CD14-positive monocyte (primary cell): ENCODE data around the gene RBMS1. TPM values are rescaled to one million over a fixed set of nuclear protein-coding genes. Genes with fewer than 3 reads are reported as not detected.
A peak's percentile ranks its signal among the peaks of the same experiment; 100 is the strongest.

Experiments
- DNase-seq, 3 donors: peaks; one replicate each; pipeline ENCODE4 v3.0.0-alpha.2; 2011 to 2022
- H2AFZ ChIP-seq: 2 replicates; pipeline ENCODE4 v1.6.0; 2012; ENCODE audit warnings: mild to moderate bottlenecking, low read depth, low read length, inconsistent platforms; ENCODE audit not compliant: insufficient read depth, poor library complexity, severe bottlenecking
- H3K27ac ChIP-seq, 2 donors: 1 replicate in 1 of 2; 2 replicates in 1 of 2; pipeline ENCODE4 v1.5.1; 2012 to 2013; ENCODE audit warnings: low read length in 2 of 2, control low read depth in 1 of 2, inconsistent platforms in 1 of 2, low read depth in 1 of 2, mild to moderate bottlenecking in 1 of 2
- H3K27me3 ChIP-seq, 2 donors: one replicate each; pipeline versions ENCODE4 v1.6.0 to v1.6.1; 2011 to 2013; ENCODE audit warnings: low read length in 2 of 2; ENCODE audit not compliant: control insufficient read depth in 2 of 2, insufficient read depth in 2 of 2
- H3K36me3 ChIP-seq, 2 donors: replicated peaks in 1 of 2; 1 replicate in 1 of 2; 2 replicates in 1 of 2; pipeline versions ENCODE4 v1.5.1 to v1.6.1; 2012 to 2013; ENCODE audit warnings: low read length in 2 of 2, control low read depth in 1 of 2, inconsistent platforms in 1 of 2, mild to moderate bottlenecking in 1 of 2; ENCODE audit not compliant: insufficient read depth in 2 of 2, control insufficient read depth in 1 of 2
- H3K4me1 ChIP-seq, 2 donors: 1 replicate in 1 of 2; 2 replicates in 1 of 2; pipeline versions ENCODE4 v1.5.1 to v1.6.1; 2012 to 2013; ENCODE audit warnings: low read length in 2 of 2, control low read depth in 1 of 2, inconsistent platforms in 1 of 2, mild to moderate bottlenecking in 1 of 2, moderate library complexity in 1 of 2; ENCODE audit not compliant: insufficient read depth in 2 of 2, control insufficient read depth in 1 of 2
- H3K4me2 ChIP-seq: replicated peaks from 2 replicates; pipeline ENCODE3; 2012; ENCODE audit warnings: low read length, moderate library complexity, mild to moderate bottlenecking; ENCODE audit not compliant: poor library complexity, severe bottlenecking; ENCODE audit errors: extremely low read depth
- H3K4me3 ChIP-seq, 3 experiments: fragments of 200-600 bp in 1 of 3; sonication (generic) in 1 of 3; replicated peaks in 1 of 3; 1 replicate in 2 of 3; 2 replicates in 1 of 3; pipeline ENCODE4 v1.5.1; 2011 to 2013; ENCODE audit warnings: low read length in 3 of 3, mild to moderate bottlenecking in 3 of 3, control low read depth in 2 of 3, low read depth in 2 of 3, inconsistent platforms in 1 of 3, moderate library complexity in 1 of 3
- H3K79me2 ChIP-seq: 2 replicates; pipeline ENCODE4 v1.6.0; 2012; ENCODE audit warnings: mild to moderate bottlenecking, control low read depth, inconsistent platforms, low read length, moderate library complexity; ENCODE audit not compliant: insufficient read depth
- H3K9ac ChIP-seq: 2 replicates; pipeline ENCODE4 v1.6.0; 2017; ENCODE audit warnings: low read length, mild to moderate bottlenecking; ENCODE audit not compliant: insufficient read depth, poor library complexity, severe bottlenecking
- H3K9me3 ChIP-seq, 2 donors: replicated peaks in 1 of 2; 1 replicate in 1 of 2; 2 replicates in 1 of 2; pipeline versions ENCODE4 v1.5.1 to v1.6.1; 2012 to 2013; ENCODE audit warnings: low read length in 2 of 2, control low read depth in 1 of 2; ENCODE audit not compliant: control insufficient read depth in 1 of 2, insufficient read depth in 1 of 2
- H4K20me1 ChIP-seq: 2 replicates; pipeline ENCODE4 v1.6.0; 2012; ENCODE audit warnings: mild to moderate bottlenecking, low read length, control low read depth, moderate library complexity; ENCODE audit not compliant: insufficient read depth
- H3K27ac Mint-ChIP-seq, 7 donors: one replicate each; pipeline ENCODE4 v1.8.0; 2020; ENCODE audit warnings: mild to moderate bottlenecking in 7 of 7, mixed read lengths in 7 of 7, moderate library complexity in 6 of 7, inconsistent platforms in 2 of 7
- H3K27me3 Mint-ChIP-seq, 3 donors: one replicate each; pipeline ENCODE4 v1.8.0; 2021 to 2022; ENCODE audit warnings: low read depth in 3 of 3, mild to moderate bottlenecking in 3 of 3, mixed read lengths in 3 of 3, moderate library complexity in 3 of 3, inconsistent platforms in 1 of 3
- H3K36me3 Mint-ChIP-seq, 2 donors: one replicate each; pipeline ENCODE4 v1.8.0; 2020; ENCODE audit warnings: mixed read lengths in 2 of 2, inconsistent platforms in 1 of 2, mild to moderate bottlenecking in 1 of 2
- H3K4me1 Mint-ChIP-seq: one replicate; pipeline ENCODE4 v1.8.0; 2020; ENCODE audit warnings: mild to moderate bottlenecking, mixed read lengths
- H3K4me3 Mint-ChIP-seq, 2 donors: one replicate each; pipeline ENCODE4 v1.8.0; 2020; ENCODE audit warnings: mild to moderate bottlenecking in 2 of 2, mixed read lengths in 2 of 2, moderate library complexity in 1 of 2
- H3K9me3 Mint-ChIP-seq, 7 donors: one replicate each; pipeline ENCODE4 v1.8.0; 2020 to 2022; ENCODE audit warnings: mixed read lengths in 7 of 7, mild to moderate bottlenecking in 6 of 7, moderate library complexity in 6 of 7, inconsistent platforms in 2 of 7
- CTCF ChIP-seq: fragments of 200-600 bp; IDR thresholded peaks from one replicate; pipeline ENCODE4 v1.8.0; 2022; ENCODE audit warnings: antibody characterized with exemption, mild to moderate bottlenecking
- WGBS: methylation state at CpG from one replicate; pipeline ENCODE4 v1.1.5; 2013; ENCODE audit warnings: missing lambda C conversion rate; ENCODE audit not compliant: insufficient coverage; 5-methylcytosine and 5-hydroxymethylcytosine counted together
- intact Hi-C, 2 donors: fragments of 100-400 bp; cut with micrococcal nuclease; formaldehyde crosslinking; loops; one replicate each; pipeline versions ENCODE4 v1.15.0 to v1.15.1; 2023
- polyA plus RNA-seq, 3 donors: library from polyadenylated mRNA; depleted of rRNA in 1 of 3; unstranded in 2 of 3; stranded (reverse) in 1 of 3; fragments of 300-500 nt in 2 of 3; fragments of >200 nt in 1 of 3; fragmentation: Illumina TruSeq in 2 of 3; gene quantifications; 1 replicate in 2 of 3; 2 replicates in 1 of 3; pipeline ENCODE4 v1.2.3, GENCODE V29; 2012 to 2021

RBMS1 gene
- polyA plus RNA-seq, 3 donors: 88.2 to 91.2 (median 89.4) TPM

GRCh38 chr2:160372585-160372984 is 121.0 kb downstream of the RBMS1 start:
- peaks cover 89% of the 10 kb centered on the region for H3K4me1 Mint-ChIP-seq
- peak overlapping the region; percentile 55 to 95 (median 90) for H3K27ac Mint-ChIP-seq

GRCh38 chr2:160372010-160372356 is 121.6 kb downstream of the RBMS1 start:
- H3K27me3 ChIP-seq: no peaks in the 10 kb centered on the region
- H4K20me1 ChIP-seq: peaks cover 83% of the 10 kb centered on the region
- no peaks in the 10 kb centered on the region for H3K9me3 ChIP-seq
- no peak overlapping the region for H3K9ac ChIP-seq
- H3K36me3 Mint-ChIP-seq: peaks cover 10 to 14% of the 10 kb centered on the region in 2 donors
- peaks cover 0 to under 1% of the 10 kb centered on the region in 2 donors for H3K36me3 ChIP-seq
- H3K27me3 Mint-ChIP-seq: no peaks in the 10 kb centered on the region
- peak overlapping the region in 1 of 3 experiments; percentile 44 for H3K4me3 ChIP-seq
- H3K4me1 ChIP-seq: peaks cover 76 to 90% of the 10 kb centered on the region in 2 donors
- TF ChIP-seq CTCF: no peak
- peak overlapping the region; percentile 52 for H3K4me2 ChIP-seq
- DNase-seq: peak in 2 of 3 donors; percentile 61 to 68
- intact Hi-C loops: loop anchor here in 1 of 2 donors (5.0 kb wide), 1 partner anchor 35 kb away; no protein-coding TSS in a partner anchor
- H3K4me1 Mint-ChIP-seq: peaks cover 83% of the 10 kb centered on the region
- peak overlapping the region; percentile 55 to 95 (median 90) for H3K27ac Mint-ChIP-seq
- H3K79me2 ChIP-seq: peaks cover 99% of the 10 kb centered on the region
- no CpG with 5 or more reads among the region's 1 CpG for WGBS
- H3K4me3 Mint-ChIP-seq: peak overlapping the region in 1 of 2 donors; percentile 39
- H2AFZ ChIP-seq: no peak overlapping the region
- H3K9me3 Mint-ChIP-seq: peaks cover 0 to 1% (median 0%) of the 10 kb centered on the region in 7 donors
- H3K27ac ChIP-seq: peak overlapping the region; percentile 45 to 79

More at GRCh38 chr2:160372585-160372984, 121.0 kb downstream of the RBMS1 start:
- Histone ChIP-seq H3K9ac (no peak overlapping the region), H3K27me3 (no peaks in the 10 kb centered on the region), H4K20me1 (peaks cover 78% of the 10 kb centered on the region), H3K9me3 (no peaks in the 10 kb centered on the region), H3K27ac (peak overlapping the region in 1 of 2 donors; percentile 79), H3K4me1 (peaks cover 81 to 90% of the 10 kb centered on the region in 2 donors), H3K79me2 (peaks cover 99% of the 10 kb centered on the region), H3K4me3 (peak overlapping the region in 1 of 3 experiments; percentile 44), H3K4me2 (peak overlapping the region; percentile 52), H2AFZ (no peak overlapping the region), H3K36me3 (no peaks in the 10 kb centered on the region)
- TF ChIP-seq CTCF: no peak
- Mint-ChIP-seq H3K4me3 (no peak overlapping the region), H3K36me3 (peaks cover 10 to 16% of the 10 kb centered on the region in 2 donors), H3K9me3 (peaks cover 0 to 1% (median 0%) of the 10 kb centered on the region in 7 donors), H3K27me3 (no peaks in the 10 kb centered on the region)
- intact Hi-C loops: loop anchor here in 1 of 2 donors (5.0 kb wide), 1 partner anchor 35 kb away; no protein-coding TSS in a partner anchor
- no peak for DNase-seq
